Measurements from ENCODE around the gene PLPP4. TPM values are rescaled to one million over a fixed set of nuclear protein-coding genes. Genes with fewer than 3 reads are reported as not detected.

Gene PLPP4
- total RNA-seq, result not detected

DNA sequence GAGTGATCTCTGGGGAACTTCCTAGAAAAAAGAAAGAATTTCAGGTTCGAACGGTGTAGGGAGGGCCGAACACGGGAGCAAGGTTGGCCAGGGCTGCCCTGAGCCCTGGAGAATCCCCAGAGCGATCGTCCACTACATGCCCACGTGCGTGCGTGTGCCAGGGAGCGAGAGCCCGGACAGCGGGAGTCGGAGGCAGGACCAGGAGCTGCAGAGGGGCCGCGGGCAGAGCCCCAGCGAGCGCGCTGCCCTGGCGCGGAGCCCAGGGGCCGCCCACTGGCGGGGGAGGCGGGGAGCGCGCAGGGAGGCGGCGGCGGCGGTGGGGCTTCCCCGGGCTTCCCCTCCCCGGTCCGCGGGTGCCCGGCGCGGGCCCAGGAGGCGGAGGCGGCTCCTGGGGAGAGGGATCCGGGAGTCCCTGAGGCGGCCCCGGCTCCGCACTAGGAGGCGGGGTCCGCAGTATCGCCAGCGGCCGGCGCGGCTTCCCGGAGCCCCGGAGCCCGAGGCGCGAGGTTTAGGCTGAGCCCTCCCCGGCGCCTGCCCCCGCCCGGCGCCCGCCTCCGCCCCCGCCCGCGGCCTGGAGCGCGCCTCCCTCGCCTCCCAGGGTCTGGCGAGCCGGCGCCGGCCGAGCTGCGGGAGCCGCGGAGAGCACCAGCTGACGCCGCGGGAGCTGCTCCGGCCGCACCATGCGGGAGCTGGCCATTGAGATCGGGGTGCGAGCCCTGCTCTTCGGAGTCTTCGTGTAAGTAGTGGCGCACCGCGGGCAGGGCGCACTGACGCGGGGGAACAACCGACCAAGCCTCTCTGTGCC, at the start of gene PLPP4:
PLPP4 (plus strand) TSS at position 602 of the 805 bp plus-strand sequence; CDS start at position 681, 79 bp downstream.
- Mint-ChIP-seq H3K36me3 (no peaks in the 10 kb centered on the region), H3K4me3 (peak within 1 kb of the TSS; percentile 52), H3K27ac (no peak within 1 kb of the TSS), H3K4me1 (no peaks in the 10 kb centered on the region), H3K27me3 (peaks cover 47% of the 10 kb centered on the region), H3K9me3 (no peaks in the 10 kb centered on the region)
- DNase-seq, result peak; percentile 21

DNA sequence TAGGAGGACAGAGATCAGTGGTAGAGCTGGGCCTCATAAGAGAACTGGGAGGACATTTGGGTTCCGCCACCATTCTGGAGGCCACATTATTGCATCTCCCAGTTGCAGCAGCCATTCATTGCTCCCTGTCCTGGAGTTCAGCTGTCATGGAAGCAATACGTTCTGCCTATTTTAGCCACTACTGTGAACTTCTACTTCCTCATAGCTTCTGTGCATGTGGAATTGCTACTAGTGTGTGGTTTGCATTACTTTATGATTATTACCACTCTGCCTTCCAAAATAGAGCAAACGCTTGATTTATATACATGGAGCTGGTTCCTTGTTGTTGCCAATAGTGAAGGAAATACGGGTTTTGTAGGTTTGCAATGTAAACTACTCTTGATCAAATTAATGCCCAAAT, 47.2 kb upstream of the PLPP4 start:
- no peak overlapping the region for H3K4me3 Mint-ChIP-seq
- no peaks in the 10 kb centered on the region for H3K9me3 Mint-ChIP-seq
- no peak for DNase-seq
- H3K36me3 Mint-ChIP-seq, result no peaks in the 10 kb centered on the region
- H3K27ac Mint-ChIP-seq, result no peak overlapping the region
- H3K27me3 Mint-ChIP-seq, result peaks cover 17% of the 10 kb centered on the region
- no peaks in the 10 kb centered on the region for H3K4me1 Mint-ChIP-seq

DNA sequence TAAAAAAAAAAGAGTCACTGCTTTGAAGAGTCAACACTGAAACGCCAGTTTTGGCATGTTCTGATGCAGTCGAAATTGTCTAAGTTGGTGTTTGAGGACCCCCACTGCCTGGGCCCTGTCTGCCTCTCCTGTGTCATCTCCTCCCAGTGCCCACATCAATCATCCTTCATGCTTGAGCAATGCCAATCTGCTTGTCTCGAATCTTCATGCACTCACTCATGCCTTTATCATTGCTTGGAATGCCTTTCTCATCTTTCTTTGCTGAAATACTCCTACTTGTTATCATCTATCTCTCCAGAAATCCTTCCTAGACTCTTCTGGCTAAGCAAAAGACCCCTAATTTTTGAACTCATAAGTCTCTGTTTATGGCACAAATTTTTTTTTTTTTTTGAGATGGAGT, 42.1 kb upstream of the PLPP4 start:
- no peak overlapping the region for H3K4me3 Mint-ChIP-seq
- peaks cover 3% of the 10 kb centered on the region for H3K9me3 Mint-ChIP-seq
- H3K36me3 Mint-ChIP-seq, result peaks cover 2% of the 10 kb centered on the region
- no peaks in the 10 kb centered on the region for H3K4me1 Mint-ChIP-seq
- DNase-seq, result no peak
- H3K27me3 Mint-ChIP-seq, result peaks cover 7% of the 10 kb centered on the region
- no peak overlapping the region for H3K27ac Mint-ChIP-seq

DNA sequence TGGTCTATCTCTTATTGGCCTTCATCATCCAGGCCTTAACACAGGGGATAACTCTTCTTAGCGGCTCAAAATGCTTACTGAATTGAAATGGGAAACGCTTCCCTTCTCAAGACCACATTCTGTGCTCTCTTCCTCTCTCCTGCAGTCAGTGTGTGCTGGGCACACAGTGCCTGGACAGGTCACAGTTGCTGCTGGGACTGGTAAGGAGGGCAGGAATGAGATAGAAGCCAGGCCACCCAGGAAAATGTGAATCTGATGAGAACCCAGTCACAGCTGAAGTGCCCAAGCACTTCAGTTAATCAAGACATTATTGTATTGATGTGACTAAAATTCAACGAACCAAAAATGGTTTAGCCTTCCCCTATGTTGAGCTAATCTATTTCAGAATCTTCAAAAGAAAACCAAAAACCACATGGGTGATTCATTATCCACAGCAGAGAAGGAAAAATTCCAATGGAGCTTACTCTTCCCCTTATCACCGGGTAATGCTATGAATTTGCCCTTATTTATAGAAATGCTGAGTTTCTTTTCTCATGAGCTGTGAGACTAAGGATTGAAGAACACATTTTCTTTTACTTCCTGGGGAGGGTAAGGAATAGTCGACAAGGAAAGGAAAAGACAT, 41.2 kb upstream of the PLPP4 start:
- H3K27ac Mint-ChIP-seq, result no peak overlapping the region
- no peak for DNase-seq

DNA sequence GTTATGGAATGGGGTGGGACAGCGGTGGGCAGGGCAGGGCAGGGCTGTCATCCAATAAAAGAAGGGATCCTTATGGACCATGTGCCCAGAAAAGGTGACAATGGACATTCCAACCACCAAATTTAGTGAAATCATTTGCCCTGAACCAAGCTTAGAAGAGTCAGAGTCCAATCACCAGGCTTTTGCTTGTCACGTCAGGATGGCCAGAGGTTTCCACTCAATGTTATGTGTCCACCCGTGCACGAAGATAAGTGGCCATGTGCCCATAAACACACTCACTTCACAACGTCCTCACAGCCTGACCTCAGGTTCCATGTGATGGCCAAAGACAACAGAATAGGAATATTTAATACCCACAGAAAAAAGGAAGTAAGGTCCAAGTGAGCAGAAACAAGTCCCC, 36.6 kb upstream of the PLPP4 start:
- H3K36me3 Mint-ChIP-seq, result no peaks in the 10 kb centered on the region
- no peak overlapping the region for H3K4me3 Mint-ChIP-seq
- H3K27ac Mint-ChIP-seq, result no peak overlapping the region
- peaks cover 3% of the 10 kb centered on the region for H3K27me3 Mint-ChIP-seq
- H3K9me3 Mint-ChIP-seq, result no peaks in the 10 kb centered on the region
- no peak for DNase-seq
- H3K4me1 Mint-ChIP-seq, result no peaks in the 10 kb centered on the region

More for the DNA sequence above, 41.2 kb upstream of the PLPP4 start:
- no peaks in the 10 kb centered on the region for H3K4me1 Mint-ChIP-seq
- H3K9me3 Mint-ChIP-seq, result peaks cover 3% of the 10 kb centered on the region
- peaks cover 4% of the 10 kb centered on the region for H3K27me3 Mint-ChIP-seq
- H3K36me3 Mint-ChIP-seq, result peaks cover 2% of the 10 kb centered on the region
- H3K4me3 Mint-ChIP-seq, result no peak overlapping the region

DNA sequence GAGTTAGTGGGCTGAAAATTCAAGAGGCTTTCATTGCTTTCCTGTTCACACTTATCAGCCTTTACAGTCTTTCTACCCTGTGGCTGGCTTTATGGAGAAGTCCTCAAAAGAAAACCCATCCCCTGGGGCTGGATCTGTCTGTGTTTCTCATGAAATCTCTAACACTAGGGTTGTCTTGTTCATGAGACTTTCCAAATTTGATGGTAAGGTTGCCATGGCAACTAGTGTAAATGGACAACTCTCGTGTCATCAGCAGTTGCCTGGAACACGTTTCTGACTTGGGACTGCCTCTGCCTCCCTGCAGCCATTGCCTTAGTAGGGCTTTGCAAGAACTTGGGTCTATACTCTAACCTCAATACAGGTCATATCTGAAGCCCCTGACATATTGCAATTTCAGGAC, 35.8 kb upstream of the PLPP4 start:
- Mint-ChIP-seq H3K36me3 (no peaks in the 10 kb centered on the region), H3K27me3 (peaks cover 6% of the 10 kb centered on the region), H3K27ac (no peak overlapping the region), H3K4me1 (no peaks in the 10 kb centered on the region), H3K9me3 (peaks cover 2% of the 10 kb centered on the region), H3K4me3 (no peak overlapping the region)
- no peak for DNase-seq

DNA sequence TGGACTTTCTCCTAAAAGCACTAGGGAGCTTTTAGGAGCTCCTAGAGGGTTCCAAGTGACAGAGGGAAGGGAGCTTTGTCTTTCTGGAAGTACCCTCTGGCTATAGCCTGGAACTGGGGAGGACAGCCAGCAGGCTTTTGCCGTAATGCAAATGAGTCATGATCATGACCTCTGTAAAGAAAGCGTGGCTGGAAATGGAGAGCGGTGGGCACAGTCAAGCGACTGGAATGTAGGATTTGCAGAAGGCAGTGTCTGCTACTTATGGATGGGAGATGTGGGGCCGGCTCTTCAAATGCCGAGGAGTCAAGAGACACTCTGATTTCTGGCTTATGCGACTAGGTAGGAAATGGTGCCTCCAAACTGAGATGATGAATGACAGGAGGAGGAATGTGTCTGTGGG, 34.6 kb upstream of the PLPP4 start:
- Mint-ChIP-seq H3K4me1 (no peaks in the 10 kb centered on the region), H3K4me3 (no peak overlapping the region), H3K9me3 (peaks cover 2% of the 10 kb centered on the region), H3K36me3 (no peaks in the 10 kb centered on the region), H3K27ac (no peak overlapping the region), H3K27me3 (peaks cover 8% of the 10 kb centered on the region)
- DNase-seq, result no peak

DNA sequence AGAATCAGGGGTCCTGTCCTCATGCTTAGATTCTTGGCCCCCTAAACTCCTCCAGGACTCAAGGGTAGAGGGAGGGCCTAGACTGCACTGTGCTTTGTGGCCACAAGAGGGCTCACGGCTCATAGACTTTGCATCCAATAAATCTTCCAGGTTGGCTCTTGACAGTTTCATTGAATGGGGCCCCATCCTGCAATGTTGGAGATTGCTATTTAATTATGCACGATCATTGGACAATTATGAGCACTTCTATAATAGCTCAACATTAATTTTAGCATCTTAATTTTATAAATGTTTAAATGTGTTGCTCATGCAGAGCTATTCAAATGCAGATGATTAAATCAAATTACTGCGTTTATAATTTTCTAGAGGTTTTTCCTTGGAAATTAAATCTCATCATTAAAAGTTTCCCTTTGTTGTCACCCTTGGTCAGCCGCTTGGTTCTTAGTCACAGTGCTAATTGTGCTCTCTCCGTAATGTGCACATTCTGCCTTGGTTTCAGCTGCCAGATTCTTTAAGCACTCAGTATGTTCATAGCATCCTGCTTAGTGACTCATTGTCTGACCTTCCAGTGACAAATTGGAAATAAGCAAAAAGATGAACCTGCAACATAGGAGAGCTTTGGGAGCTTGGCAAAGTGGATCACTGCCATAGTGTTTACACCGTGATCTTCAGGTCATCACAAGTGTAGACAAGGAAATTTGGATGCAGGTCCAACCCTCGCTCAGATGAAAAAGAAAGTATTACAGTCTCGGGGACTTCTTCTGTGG, 33.4 kb upstream of the PLPP4 start:
- H3K4me3 Mint-ChIP-seq, result no peak overlapping the region
- DNase-seq, result peak; percentile 2
- no peaks in the 10 kb centered on the region for H3K4me1 Mint-ChIP-seq
- peaks cover 2% of the 10 kb centered on the region for H3K9me3 Mint-ChIP-seq
- no peak overlapping the region for H3K27ac Mint-ChIP-seq
- no peaks in the 10 kb centered on the region for H3K36me3 Mint-ChIP-seq
- H3K27me3 Mint-ChIP-seq, result peaks cover 8% of the 10 kb centered on the region

DNA sequence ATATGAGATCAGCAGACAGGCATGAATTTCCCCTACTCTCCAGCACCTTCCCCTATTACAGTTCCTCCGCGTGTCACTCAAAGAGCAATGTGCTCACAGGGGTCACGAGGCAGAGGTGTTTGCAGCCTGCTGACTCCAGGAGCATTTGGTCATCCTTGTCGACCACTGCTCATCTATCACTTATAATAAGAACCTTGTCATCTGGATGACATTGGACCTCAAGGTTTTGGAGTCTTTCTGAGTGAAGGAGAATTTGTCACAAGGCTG, 32.9 kb upstream of the PLPP4 start:
- Mint-ChIP-seq H3K27me3 (peaks cover 8% of the 10 kb centered on the region), H3K9me3 (peaks cover 2% of the 10 kb centered on the region), H3K4me1 (no peaks in the 10 kb centered on the region), H3K36me3 (no peaks in the 10 kb centered on the region), H3K27ac (no peak overlapping the region), H3K4me3 (no peak overlapping the region)
- no peak for DNase-seq

DNA sequence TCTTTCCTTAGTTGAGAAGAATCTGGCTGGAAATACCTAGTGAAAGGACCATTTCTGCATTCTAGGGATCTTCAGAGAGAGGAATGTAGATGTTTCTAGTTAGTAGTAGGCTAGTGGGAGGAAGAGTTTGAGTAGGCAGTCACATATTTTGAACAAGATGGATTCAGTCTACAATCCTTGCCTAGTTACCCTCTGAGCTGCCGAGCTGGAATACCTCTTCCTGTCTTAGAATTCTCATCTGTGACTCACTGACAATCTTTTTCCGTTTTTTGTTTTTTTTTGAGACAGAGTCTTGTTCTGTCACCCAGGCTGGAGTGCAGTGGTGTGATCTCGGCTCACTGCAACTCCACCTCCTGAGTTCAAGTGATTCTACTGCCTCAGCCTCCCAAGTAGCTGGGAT, 30.7 kb upstream of the PLPP4 start:
- Mint-ChIP-seq H3K4me1 (peaks cover 3% of the 10 kb centered on the region), H3K27me3 (peaks cover 20% of the 10 kb centered on the region), H3K36me3 (no peaks in the 10 kb centered on the region)

DNA sequence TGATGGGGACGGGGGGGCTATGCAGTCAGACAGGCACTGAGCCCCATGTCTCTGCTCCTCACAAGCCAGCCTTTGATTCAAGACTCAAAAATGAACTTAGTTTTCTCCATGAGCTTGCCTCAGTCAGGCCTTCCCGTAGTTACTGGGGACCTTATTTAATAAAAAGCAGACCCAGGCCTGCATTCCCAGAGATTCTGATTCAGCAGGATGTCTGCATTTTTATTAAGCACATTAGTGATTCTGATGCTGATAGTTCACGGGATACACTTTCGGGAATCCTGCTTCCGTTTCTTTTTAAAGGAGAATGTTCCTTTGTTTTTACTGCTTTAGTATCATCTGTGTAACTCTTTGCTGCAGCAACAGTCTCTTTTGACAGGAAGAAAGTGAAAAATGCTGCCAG, 28.3 kb upstream of the PLPP4 start:
- H3K4me3 Mint-ChIP-seq, result no peak overlapping the region

More for the DNA sequence above, 30.7 kb upstream of the PLPP4 start:
- peaks cover 2% of the 10 kb centered on the region for H3K9me3 Mint-ChIP-seq
- no peak for DNase-seq
- H3K27ac Mint-ChIP-seq, result no peak overlapping the region
- H3K4me3 Mint-ChIP-seq, result no peak overlapping the region

DNA sequence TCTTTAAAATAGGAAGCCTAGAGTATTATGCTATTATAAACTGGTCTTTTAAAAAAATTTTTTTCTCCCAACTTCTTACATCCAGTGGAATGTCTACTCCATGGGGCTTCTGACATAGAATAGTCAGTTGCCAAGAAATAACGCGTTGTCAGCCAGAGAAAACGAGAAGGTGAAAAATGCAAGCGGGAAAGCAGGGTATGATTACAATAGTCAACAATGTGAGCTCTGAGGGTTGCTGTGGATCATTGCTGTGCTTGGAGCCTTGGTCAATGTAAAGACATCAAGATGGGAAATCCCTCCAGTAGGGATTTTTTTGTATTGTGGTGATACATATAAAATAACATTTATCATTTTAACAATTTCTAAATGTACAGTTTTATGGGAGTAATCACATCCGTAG, 27.6 kb upstream of the PLPP4 start:
- Mint-ChIP-seq H3K36me3 (no peaks in the 10 kb centered on the region), H3K27ac (no peak overlapping the region), H3K4me3 (no peak overlapping the region), H3K9me3 (peaks cover 2% of the 10 kb centered on the region), H3K27me3 (peaks cover 30% of the 10 kb centered on the region), H3K4me1 (peaks cover 6% of the 10 kb centered on the region)
- no peak for DNase-seq

More for the DNA sequence above, 28.3 kb upstream of the PLPP4 start:
- Mint-ChIP-seq H3K27ac (no peak overlapping the region), H3K36me3 (no peaks in the 10 kb centered on the region), H3K9me3 (peaks cover 2% of the 10 kb centered on the region), H3K27me3 (peaks cover 30% of the 10 kb centered on the region), H3K4me1 (peaks cover 6% of the 10 kb centered on the region)
- no peak for DNase-seq

DNA sequence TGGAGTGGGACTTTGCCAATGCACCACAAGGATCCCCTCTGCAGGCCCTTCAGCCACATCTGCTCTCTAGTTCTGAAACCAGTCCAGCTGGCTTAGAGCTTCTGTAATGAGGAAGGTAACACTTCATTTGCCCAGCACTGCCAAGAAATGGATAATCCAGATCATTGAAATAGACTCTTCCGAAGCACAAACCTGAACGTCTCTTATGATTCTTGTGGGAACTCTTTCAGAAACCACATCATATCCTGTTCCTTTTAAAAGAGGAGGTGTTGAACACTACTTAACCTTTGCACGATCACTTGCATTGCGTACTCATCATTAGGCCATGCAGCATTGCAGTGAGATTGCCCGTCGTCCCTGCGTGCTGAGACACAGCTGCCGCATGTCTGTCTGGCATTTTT, 25.8 kb upstream of the PLPP4 start:
- Mint-ChIP-seq H3K36me3 (no peaks in the 10 kb centered on the region), H3K4me3 (no peak overlapping the region), H3K27me3 (peaks cover 30% of the 10 kb centered on the region), H3K9me3 (no peaks in the 10 kb centered on the region), H3K4me1 (peaks cover 6% of the 10 kb centered on the region), H3K27ac (no peak overlapping the region)
- no peak for DNase-seq

DNA sequence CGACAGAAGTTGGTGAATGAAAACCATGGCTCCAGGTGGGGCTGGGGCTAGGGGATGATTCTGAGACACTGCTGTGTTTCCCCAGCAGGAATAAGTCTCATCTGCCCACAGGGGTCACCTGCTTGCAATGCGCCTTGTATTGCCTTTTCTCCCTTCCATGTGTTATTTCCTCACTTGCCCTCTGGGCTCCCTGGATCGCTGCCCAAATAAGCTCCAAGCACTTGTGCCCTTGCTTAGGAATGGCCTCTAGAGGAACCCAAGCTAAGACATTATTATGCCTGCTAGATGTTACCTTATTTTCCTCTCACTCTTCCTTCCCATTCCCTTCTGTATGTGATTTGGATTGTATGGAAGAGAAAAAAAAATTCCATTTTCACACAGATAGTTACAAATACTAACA, 24.8 kb upstream of the PLPP4 start:
- H3K36me3 Mint-ChIP-seq, result no peaks in the 10 kb centered on the region

DNA sequence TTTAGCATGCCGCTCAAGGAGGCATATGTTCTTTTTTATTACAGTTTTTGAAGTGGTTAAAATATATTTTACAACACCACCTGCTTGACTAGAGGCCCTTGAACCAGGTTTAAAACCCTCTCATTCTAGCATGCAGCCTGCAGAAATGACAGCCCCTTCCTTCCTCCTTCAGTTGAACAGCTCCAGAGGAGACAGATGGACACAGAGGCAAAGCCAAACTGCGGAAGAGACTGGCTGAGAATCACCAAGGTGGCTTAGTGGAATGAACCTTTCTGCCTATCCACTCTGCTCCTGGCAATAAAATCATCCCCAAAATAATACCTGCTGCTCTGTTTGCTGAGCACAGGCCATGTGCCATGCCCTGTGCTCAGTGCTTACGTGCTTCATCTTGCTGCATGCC, 23.9 kb upstream of the PLPP4 start:
- Mint-ChIP-seq H3K9me3 (no peaks in the 10 kb centered on the region), H3K4me1 (peaks cover 6% of the 10 kb centered on the region), H3K36me3 (no peaks in the 10 kb centered on the region), H3K4me3 (no peak overlapping the region), H3K27me3 (peaks cover 27% of the 10 kb centered on the region), H3K27ac (no peak overlapping the region)
- DNase-seq, result no peak

More for the DNA sequence above, 24.8 kb upstream of the PLPP4 start:
- Mint-ChIP-seq H3K27ac (no peak overlapping the region), H3K4me3 (no peak overlapping the region), H3K9me3 (no peaks in the 10 kb centered on the region), H3K27me3 (peaks cover 27% of the 10 kb centered on the region), H3K4me1 (peaks cover 6% of the 10 kb centered on the region)
- no peak for DNase-seq
